Activated CD4-positive, alpha-beta memory T cell treated with anti-CD3 and anti-CD28 coated beads for 36 hours (primary cell): Measurements from ENCODE around the gene ABLIM3. TPM values are rescaled to one million over a fixed set of nuclear protein-coding genes. Genes with fewer than 3 reads are reported as not detected.

Experiments
- CTCF ChIA-PET: fragments of 350-600 bp; sonication (Branson Sonifier 250); formaldehyde crosslinking; loops from one replicate; lab custom pipeline; 2021; ENCODE audit warnings: antibody characterized with exemption, inconsistent platforms; lab: Charles Lee
- POLR2A ChIA-PET: fragments of 350-600 bp; sonication (Branson Sonifier 250); formaldehyde crosslinking; loops from one replicate; lab custom pipeline; 2021; ENCODE audit warnings: antibody characterized with exemption; lab: Charles Lee
- DNase-seq: peaks from one replicate; pipeline ENCODE4 v3.0.0-alpha.2; 2020
- H3K27ac Mint-ChIP-seq: one replicate; pipeline ENCODE4 v1.8.0; 2021; ENCODE audit warnings: mixed read lengths
- H3K27me3 Mint-ChIP-seq: one replicate; pipeline ENCODE4 v1.8.0; 2021; ENCODE audit warnings: mixed read lengths
- H3K36me3 Mint-ChIP-seq: one replicate; pipeline ENCODE4 v1.8.0; 2021; ENCODE audit warnings: mixed read lengths
- H3K4me1 Mint-ChIP-seq: one replicate; pipeline ENCODE4 v1.8.0; 2021; ENCODE audit warnings: low read depth, mixed read lengths
- H3K4me3 Mint-ChIP-seq: one replicate; pipeline ENCODE4 v1.8.0; 2021; ENCODE audit warnings: mild to moderate bottlenecking, mixed read lengths
- H3K9me3 Mint-ChIP-seq: one replicate; pipeline ENCODE4 v1.8.0; 2021; ENCODE audit warnings: mixed read lengths
- intact Hi-C: fragments of 100-400 bp; cut with micrococcal nuclease; formaldehyde crosslinking; loops from one replicate; pipeline ENCODE4 v1.15.1; 2023
- total RNA-seq, 2 experiments: library from RNA; stranded (reverse); gene quantifications; one replicate each; pipeline ENCODE4 v1.2.3, GENCODE V29; 2021

ABLIM3 gene
- total RNA-seq = under 1 TPM; 0.10 to 0.24 TPM

DNA sequence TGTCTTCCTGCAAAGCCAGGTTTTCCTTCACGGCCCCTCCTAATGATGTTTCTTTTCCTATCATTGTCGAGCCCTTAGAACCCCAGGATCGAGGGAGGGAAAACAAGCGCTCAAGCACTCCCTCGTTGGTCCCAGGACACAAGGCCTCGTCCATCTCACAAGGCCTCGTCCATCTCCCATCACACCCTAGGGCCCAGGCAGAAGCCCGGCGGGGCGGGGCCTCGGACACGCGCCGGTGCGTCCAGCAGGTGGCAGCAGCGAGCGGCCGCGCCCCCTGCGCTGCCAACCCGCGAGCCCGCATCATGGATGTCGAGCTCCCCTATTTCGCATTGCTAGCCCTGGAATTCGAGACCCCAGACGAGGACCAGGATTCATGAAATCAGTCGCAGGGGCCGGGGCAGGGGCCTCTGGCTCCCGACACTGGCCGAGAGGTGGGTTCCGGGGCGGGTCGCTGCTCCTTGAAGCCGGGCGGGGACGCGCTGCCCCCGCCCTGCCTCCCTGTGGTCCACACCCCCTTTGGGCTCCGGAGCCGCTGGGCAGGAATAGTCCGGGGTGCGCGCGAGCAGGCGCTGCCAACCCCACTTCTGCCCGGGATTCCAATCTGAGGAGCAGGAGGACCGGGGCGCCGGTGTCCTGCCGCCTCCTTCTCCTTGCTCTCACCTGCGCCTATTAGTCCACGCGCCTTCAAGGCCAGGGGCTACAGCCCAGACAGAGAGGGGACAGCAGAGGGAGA, at the start of gene ABLIM3:
ABLIM3 (plus strand) TSS at position 270 of the 733 bp plus-strand sequence. CDS start 603 bp downstream, outside the sequence.
- H3K36me3 Mint-ChIP-seq = no peaks in the 10 kb centered on the region
- intact Hi-C loops = loop anchor here (1.0 kb wide), 2 partner anchors 123 to 128 kb away; no protein-coding TSS in a partner anchor
- ChIA-PET CTCF (interaction anchor here (0.6 to 5.9 kb wide), 41 partner anchors 9 to 421 kb away, joined by 3 to 103 read pairs (median 4); partner anchors contain the start of genes AFAP1L1 and GRPEL2), POLR2A (no interaction called here)
- peaks cover 22% of the 10 kb centered on the region for H3K27me3 Mint-ChIP-seq
- no peaks in the 10 kb centered on the region for H3K9me3 Mint-ChIP-seq
- H3K4me1 Mint-ChIP-seq = peaks cover 4% of the 10 kb centered on the region
- DNase-seq = peak; percentile 80
- H3K4me3 Mint-ChIP-seq = peak within 1 kb of the TSS; percentile 41
- H3K27ac Mint-ChIP-seq = no peak within 1 kb of the TSS

DNA sequence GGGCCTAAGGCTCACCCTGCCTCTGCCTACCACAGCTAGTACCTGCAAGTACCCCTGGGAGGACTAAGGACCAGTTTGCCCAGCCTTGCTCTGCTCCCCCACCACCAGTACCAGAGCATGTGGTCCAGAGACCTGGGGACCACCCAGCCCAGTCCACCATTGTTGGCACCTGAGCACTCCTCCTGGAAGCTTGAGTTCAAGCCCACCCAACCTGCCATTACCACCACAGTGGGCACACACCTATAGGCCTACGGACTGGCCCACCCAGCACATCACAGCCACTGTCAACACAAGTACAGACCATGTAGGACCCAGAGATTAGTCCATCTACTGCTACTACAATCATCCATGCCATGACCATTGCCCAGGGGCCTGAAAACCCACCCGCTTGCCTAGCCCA, 47.7 kb upstream of the ABLIM3 start:
- no peak overlapping the region for H3K27ac Mint-ChIP-seq
- peaks cover 11% of the 10 kb centered on the region for H3K27me3 Mint-ChIP-seq
- H3K4me1 Mint-ChIP-seq = no peaks in the 10 kb centered on the region
- ChIA-PET POLR2A (no interaction called here), CTCF (no interaction called here)
- no peak for DNase-seq
- intact Hi-C loops = no loop called here
- H3K9me3 Mint-ChIP-seq = peaks cover 21% of the 10 kb centered on the region
- H3K4me3 Mint-ChIP-seq = no peak overlapping the region
- H3K36me3 Mint-ChIP-seq = peaks cover 1% of the 10 kb centered on the region

DNA sequence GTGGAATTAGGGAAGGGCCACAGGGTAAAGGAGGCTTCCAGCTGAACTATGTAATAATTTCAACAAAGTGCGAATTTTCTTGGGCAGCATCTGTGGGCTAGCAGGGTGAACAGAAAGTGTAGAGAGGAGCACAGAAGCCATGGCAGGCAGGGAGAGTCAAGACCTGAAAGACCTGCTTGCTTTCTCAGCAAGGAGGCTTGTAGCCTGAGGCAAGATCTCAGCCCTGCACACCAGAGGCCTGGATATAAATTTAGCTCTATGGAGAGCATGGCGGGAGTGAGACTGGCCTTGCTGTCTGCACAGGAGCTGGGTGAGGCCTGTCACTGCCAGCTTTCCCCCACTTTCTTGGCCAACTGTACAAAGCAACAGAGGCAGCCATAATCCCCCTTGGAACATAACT, 46.3 kb upstream of the ABLIM3 start:
- intact Hi-C loops = no loop called here
- H3K4me3 Mint-ChIP-seq = no peak overlapping the region
- H3K36me3 Mint-ChIP-seq = peaks cover 3% of the 10 kb centered on the region
- no peak overlapping the region for H3K27ac Mint-ChIP-seq
- H3K27me3 Mint-ChIP-seq = peaks cover 11% of the 10 kb centered on the region
- peaks cover 32% of the 10 kb centered on the region for H3K9me3 Mint-ChIP-seq
- ChIA-PET CTCF (interaction anchor here (0.7 kb wide), 1 partner anchor 48 kb away, joined by 3 read pairs; no protein-coding TSS in a partner anchor), POLR2A (no interaction called here)
- H3K4me1 Mint-ChIP-seq = no peaks in the 10 kb centered on the region
- DNase-seq = no peak

DNA sequence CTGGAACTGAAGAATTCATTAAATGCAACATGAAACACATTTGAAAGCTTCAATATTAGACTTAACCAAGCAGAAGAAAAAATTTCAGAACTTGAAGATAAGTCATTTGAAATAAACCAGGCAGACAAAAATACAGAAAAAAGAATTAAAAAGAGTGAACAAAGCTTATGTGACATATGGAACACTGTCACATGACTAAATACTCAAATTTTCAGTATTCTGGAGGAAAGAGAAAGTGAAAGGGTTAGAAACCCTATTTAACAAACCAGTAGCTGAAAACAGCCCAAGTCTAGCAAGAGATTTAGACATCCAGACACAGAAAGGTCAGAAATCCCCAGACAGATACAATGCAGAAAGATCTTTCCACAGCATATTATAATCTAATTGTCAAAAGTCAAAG, 41.4 kb upstream of the ABLIM3 start:
- H3K27ac Mint-ChIP-seq = no peak overlapping the region
- peaks cover 45% of the 10 kb centered on the region for H3K9me3 Mint-ChIP-seq
- peaks cover 3% of the 10 kb centered on the region for H3K36me3 Mint-ChIP-seq
- no peaks in the 10 kb centered on the region for H3K4me1 Mint-ChIP-seq
- DNase-seq = no peak
- no peak overlapping the region for H3K4me3 Mint-ChIP-seq
- CTCF ChIA-PET = interaction anchor here (1.8 kb wide), 1 partner anchor 15 kb away, joined by 7 read pairs; no protein-coding TSS in a partner anchor
- H3K27me3 Mint-ChIP-seq = peaks cover 3% of the 10 kb centered on the region
- intact Hi-C loops = no loop called here
- POLR2A ChIA-PET = no interaction called here

DNA sequence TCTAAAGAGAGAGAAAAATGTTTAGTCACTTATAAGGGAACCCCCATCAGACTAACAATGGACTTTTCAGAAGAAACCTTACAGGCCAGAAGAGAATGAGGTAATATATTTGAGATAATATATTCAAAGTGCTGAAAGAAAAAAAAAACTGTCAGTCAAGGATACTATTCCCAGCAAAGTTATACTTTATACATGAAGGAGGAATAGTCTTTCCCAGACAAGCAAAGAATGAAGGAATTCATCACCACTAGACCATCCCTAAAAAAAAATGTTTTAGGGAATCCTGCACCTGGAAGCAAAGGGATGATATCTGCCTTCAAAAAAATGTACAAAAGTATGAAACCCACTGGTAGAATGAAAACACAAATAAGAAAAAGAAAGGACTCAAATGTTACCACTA, 41.0 kb upstream of the ABLIM3 start:
- ChIA-PET CTCF (interaction anchor here (1.8 kb wide), 1 partner anchor 14 kb away, joined by 7 read pairs; no protein-coding TSS in a partner anchor), POLR2A (no interaction called here)
- Mint-ChIP-seq H3K27ac (no peak overlapping the region), H3K4me3 (no peak overlapping the region), H3K27me3 (peaks cover 3% of the 10 kb centered on the region), H3K36me3 (peaks cover 3% of the 10 kb centered on the region), H3K9me3 (peaks cover 44% of the 10 kb centered on the region), H3K4me1 (no peaks in the 10 kb centered on the region)
- intact Hi-C loops = no loop called here
- no peak for DNase-seq

DNA sequence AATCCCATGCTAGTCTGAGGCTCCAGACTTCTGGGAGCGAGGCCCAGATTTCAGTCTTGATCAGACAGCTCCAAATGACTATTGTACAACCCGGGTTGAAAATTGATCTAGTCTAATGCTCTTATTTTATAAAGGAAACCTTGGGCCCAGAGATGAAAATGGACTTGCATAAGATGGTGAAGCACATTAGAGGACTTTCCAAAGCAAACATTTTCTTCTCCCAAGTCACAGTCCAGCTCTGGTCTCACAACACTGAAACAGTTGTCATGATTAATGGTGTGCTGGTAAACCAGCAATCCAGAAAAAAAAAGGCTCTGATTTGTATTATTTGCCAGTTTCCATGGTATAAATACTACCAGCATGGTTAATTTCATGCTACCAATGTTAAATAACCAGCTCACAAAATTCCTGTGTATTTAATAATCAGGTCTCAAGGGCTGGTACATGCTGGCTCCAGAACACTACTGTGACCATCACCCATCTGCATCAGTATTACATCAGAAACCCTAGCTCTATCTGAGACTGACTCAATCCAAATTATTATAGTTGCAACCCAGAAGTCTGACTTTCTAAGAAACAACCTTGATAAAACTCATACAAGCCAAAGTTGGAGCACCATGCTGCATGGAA, 32.5 kb upstream of the ABLIM3 start:
- POLR2A ChIA-PET = no interaction called here
- Mint-ChIP-seq H3K4me3 (no peak overlapping the region), H3K9me3 (no peaks in the 10 kb centered on the region), H3K36me3 (no peaks in the 10 kb centered on the region), H3K27ac (no peak overlapping the region), H3K4me1 (no peaks in the 10 kb centered on the region), H3K27me3 (no peaks in the 10 kb centered on the region)
- CTCF ChIA-PET = interaction anchor here (0.7 to 1.5 kb wide), 3 partner anchors 18 to 376 kb away, joined by 3 read pairs; partner anchors contain the start of gene ABLIM3
- DNase-seq = no peak
- intact Hi-C loops = no loop called here

DNA sequence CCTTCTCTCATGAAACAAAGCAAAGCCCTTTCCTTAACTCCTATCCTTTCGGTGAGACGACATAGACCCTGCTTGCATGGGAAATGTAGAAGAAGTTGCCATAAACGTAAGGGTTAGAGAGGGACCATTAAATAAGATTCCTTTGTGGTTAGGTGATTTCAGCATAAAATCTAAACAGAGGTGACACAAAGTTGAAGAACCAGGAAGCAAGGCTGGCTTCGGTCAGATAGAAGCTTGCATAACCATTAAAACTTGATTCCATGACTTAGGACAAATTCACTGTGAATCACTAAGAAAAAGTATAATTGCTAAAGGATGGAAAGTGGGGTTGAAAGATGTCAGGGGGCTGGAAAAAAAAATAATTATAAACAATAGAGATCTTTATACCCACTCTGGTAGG, 30.9 kb upstream of the ABLIM3 start:
- H3K27me3 Mint-ChIP-seq = peaks cover 7% of the 10 kb centered on the region
- DNase-seq = no peak
- H3K4me3 Mint-ChIP-seq = no peak overlapping the region
- no peaks in the 10 kb centered on the region for H3K9me3 Mint-ChIP-seq
- intact Hi-C loops = loop anchor here (5.0 to 10.0 kb wide), 3 partner anchors 148 to 926 kb away; no protein-coding TSS in a partner anchor
- H3K27ac Mint-ChIP-seq = no peak overlapping the region
- ChIA-PET CTCF (interaction anchor here (2.3 to 6.9 kb wide), 2 partner anchors 75 to 377 kb away, joined by 8 to 105 read pairs; no protein-coding TSS in a partner anchor), POLR2A (no interaction called here)
- no peaks in the 10 kb centered on the region for H3K4me1 Mint-ChIP-seq
- no peaks in the 10 kb centered on the region for H3K36me3 Mint-ChIP-seq

DNA sequence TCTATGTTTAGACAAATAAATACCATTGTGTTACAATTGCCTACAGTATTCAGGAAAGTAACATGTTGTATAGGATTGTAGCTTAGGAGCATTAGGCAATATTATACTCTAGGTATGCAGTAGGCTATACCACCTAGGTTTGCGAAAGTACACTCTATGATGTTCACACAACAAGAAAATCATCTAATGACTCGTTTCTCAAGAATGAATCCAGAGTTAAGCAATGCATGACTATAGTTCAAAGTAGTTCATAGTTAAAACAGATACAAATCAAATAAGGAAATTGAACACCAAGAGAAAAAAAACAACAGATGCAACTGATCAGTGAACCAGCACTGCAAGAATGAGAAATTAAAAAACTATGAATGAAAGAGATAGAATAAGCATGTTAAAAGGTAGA, 27.6 kb upstream of the ABLIM3 start:
- POLR2A ChIA-PET = no interaction called here
- intact Hi-C loops = loop anchor here (1.0 to 10.0 kb wide), 5 partner anchors 79 to 929 kb away; no protein-coding TSS in a partner anchor
- no peaks in the 10 kb centered on the region for H3K4me1 Mint-ChIP-seq
- no peaks in the 10 kb centered on the region for H3K9me3 Mint-ChIP-seq
- H3K4me3 Mint-ChIP-seq = no peak overlapping the region
- no peaks in the 10 kb centered on the region for H3K36me3 Mint-ChIP-seq
- H3K27me3 Mint-ChIP-seq = peaks cover 15% of the 10 kb centered on the region
- no peak for DNase-seq
- CTCF ChIA-PET = interaction anchor here (1.0 to 6.9 kb wide), 3 partner anchors 77 to 381 kb away, joined by 8 to 105 read pairs (median 30); no protein-coding TSS in a partner anchor
- H3K27ac Mint-ChIP-seq = no peak overlapping the region

DNA sequence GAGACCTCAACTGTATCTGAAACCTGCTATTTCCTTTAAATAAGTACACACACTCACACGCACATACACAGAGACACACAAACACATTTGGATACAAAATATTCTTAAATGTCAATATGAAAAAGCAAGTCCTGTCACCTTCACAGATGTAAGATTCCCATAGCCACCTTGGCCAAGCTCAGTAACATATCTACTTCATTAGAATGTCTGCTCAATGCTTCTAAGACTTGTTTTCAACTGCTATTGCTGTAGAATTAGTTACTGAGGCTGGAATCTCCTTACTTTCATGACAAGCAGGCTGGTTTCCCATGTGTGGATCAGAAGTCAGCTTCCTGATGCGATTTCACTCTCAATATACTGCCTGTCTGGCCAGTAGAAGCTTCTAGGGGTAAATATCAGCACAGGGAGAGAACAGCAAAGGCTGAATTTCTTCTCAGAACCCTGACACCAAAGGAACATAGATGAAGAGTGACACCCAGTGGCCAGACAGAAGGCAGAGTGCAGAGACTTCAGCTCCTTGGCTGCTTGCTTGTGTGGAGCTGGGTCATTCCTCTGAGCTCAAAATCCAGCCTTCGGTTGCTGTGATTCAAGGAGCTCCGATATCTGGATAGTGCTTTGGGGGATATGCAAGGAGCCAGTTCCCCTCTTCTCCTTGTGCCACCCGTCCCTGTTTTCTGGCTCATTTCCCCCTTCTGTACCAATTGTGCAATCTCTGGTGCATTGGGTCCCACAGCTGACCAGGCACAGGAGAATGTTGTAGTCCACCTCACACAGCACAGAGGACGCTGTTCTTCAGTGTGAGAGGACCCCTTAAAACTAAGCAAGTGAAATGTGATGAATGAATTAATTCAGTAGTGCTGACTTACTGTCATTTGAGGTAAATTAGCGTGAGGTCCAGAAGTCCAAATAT, 26.6 kb upstream of the ABLIM3 start:
- Mint-ChIP-seq H3K4me1 (no peaks in the 10 kb centered on the region), H3K9me3 (no peaks in the 10 kb centered on the region), H3K27ac (no peak overlapping the region), H3K4me3 (no peak overlapping the region), H3K36me3 (no peaks in the 10 kb centered on the region), H3K27me3 (peaks cover 17% of the 10 kb centered on the region)
- intact Hi-C loops = loop anchor here (1.0 to 10.0 kb wide), 5 partner anchors 80 to 930 kb away; no protein-coding TSS in a partner anchor
- ChIA-PET POLR2A (no interaction called here), CTCF (interaction anchor here (0.6 to 6.9 kb wide), 28 partner anchors 9 to 671 kb away, joined by 3 to 105 read pairs (median 4); no protein-coding TSS in a partner anchor)
- DNase-seq = peak; percentile 56

DNA sequence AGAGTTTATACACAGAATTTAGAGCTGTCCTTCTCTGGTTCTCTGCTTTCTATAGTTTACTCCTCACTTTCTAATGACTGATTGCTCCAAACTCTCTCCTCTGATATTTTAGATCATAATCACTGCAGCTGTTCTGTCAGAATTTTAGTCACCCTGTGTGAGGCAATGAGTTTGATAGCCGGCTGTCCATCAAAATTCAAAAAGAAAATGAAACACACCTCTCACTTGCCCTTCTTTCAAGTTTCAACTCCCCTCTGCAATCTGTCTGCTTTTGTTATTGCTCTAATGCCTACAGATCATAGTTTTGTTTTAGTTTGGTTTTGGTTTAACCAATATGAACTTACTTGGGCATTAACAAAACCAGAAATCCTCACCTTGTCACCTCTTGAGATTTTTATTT, 23.3 kb upstream of the ABLIM3 start:
- Mint-ChIP-seq H3K4me3 (no peak overlapping the region), H3K27ac (no peak overlapping the region), H3K4me1 (no peaks in the 10 kb centered on the region), H3K36me3 (no peaks in the 10 kb centered on the region), H3K9me3 (no peaks in the 10 kb centered on the region), H3K27me3 (peaks cover 19% of the 10 kb centered on the region)
- POLR2A ChIA-PET = no interaction called here
- DNase-seq = no peak
- intact Hi-C loops = loop anchor here (10.0 kb wide), 2 partner anchors 683 to 933 kb away; no protein-coding TSS in a partner anchor
- CTCF ChIA-PET = interaction anchor here (0.7 to 1.2 kb wide), 5 partner anchors 21 to 386 kb away, joined by 3 to 6 read pairs (median 3); no protein-coding TSS in a partner anchor

DNA sequence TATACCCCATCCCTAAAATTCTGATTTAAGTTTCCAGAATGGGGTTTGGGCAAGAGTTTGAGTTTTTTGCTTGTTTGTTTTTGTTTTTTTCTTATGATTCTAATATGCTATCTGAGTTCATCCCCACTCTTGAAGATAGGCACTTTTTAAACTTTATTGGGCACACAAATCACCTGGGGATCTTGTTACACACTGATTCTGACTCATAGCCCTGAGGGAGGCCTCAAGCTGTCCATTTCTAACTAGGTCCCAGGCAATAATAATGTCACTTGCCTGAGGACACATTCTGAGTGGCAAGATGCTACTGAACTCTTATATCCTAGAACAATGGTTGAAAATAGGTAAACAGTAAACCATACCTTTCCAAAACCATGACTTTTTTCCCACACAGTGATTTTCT, 22.8 kb upstream of the ABLIM3 start:
- POLR2A ChIA-PET = no interaction called here
- Mint-ChIP-seq H3K4me1 (no peaks in the 10 kb centered on the region), H3K9me3 (no peaks in the 10 kb centered on the region), H3K36me3 (no peaks in the 10 kb centered on the region), H3K27me3 (peaks cover 19% of the 10 kb centered on the region), H3K4me3 (no peak overlapping the region), H3K27ac (no peak overlapping the region)
- CTCF ChIA-PET = interaction anchor here (0.9 kb wide), 1 partner anchor 147 kb away, joined by 3 read pairs; no protein-coding TSS in a partner anchor
- intact Hi-C loops = loop anchor here (10.0 kb wide), 2 partner anchors 684 to 934 kb away; no protein-coding TSS in a partner anchor
- DNase-seq = no peak
